Neural crest cell (in vitro differentiated cells): ENCODE measurements around the gene ZNF823. TPM values are rescaled to one million over a fixed set of nuclear protein-coding genes. Genes with fewer than 3 reads are reported as not detected.

Source experiments
- DNase-seq: peaks from one replicate; pipeline ENCODE4 v3.0.0; 2021; ENCODE audit warnings: low read depth, mixed read lengths, low spot score
- H3K27ac Mint-ChIP-seq: one replicate; pipeline ENCODE4 v1.8.0; 2021; ENCODE audit warnings: mild to moderate bottlenecking, mixed read lengths; ENCODE audit not compliant: unreplicated experiment
- H3K27me3 Mint-ChIP-seq: 2 replicates; pipeline ENCODE4 v1.8.0; 2021; ENCODE audit warnings: low read depth, mild to moderate bottlenecking, mixed read lengths
- H3K36me3 Mint-ChIP-seq: 2 replicates; pipeline ENCODE4 v1.8.0; 2021; ENCODE audit warnings: low read depth, mild to moderate bottlenecking, mixed read lengths
- H3K4me1 Mint-ChIP-seq: 2 replicates; pipeline ENCODE4 v1.8.0; 2021; ENCODE audit warnings: mixed read lengths
- H3K4me3 Mint-ChIP-seq: one replicate; pipeline ENCODE4 v1.8.0; 2021; ENCODE audit warnings: mild to moderate bottlenecking, mixed read lengths
- H3K9me3 Mint-ChIP-seq: 2 replicates; pipeline ENCODE4 v1.8.0; 2021; ENCODE audit warnings: mixed read lengths
- CTCF ChIP-seq: fragments of 200-600 bp; sonication (generic); conservative IDR thresholded peaks from 2 replicates; pipeline ENCODE4 v1.5.0; 2021; ENCODE audit warnings: antibody characterized with exemption, mild to moderate bottlenecking
- total RNA-seq: library from RNA; stranded (reverse); gene quantifications from 2 replicates; pipeline ENCODE4 v1.2.1, GENCODE V29; 2021

Gene ZNF823
- total RNA-seq, 1 donor from 2014 or later: 8.8 TPM

DNA sequence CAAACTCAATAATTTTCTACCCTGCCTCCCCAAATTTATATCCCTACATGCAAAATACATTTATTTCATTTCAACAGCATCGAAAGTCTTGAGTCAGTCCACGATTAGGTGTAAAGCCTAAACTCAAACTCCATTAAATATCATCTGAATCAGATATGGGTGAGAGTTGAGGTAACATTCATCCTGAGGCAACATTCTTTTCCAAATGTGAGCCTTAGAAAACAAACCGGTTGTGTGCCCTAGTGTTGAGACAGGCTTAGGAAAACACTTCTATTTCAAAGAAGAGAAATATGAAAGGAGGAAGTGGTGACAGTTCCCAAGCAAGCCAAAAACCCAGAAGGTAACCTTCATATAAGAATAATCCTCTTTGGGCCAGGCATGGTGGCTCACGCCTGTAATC, 15.9 kb upstream of the ZNF823 start:
- Mint-ChIP-seq H3K27me3 (no peaks in the 10 kb centered on the region), H3K4me3 (no peak overlapping the region), H3K9me3 (peaks cover 35% of the 10 kb centered on the region), H3K36me3 (peaks cover 21% of the 10 kb centered on the region), H3K27ac (no peak overlapping the region), H3K4me1 (no peaks in the 10 kb centered on the region)
- TF ChIP-seq CTCF: no peak
- DNase-seq: no peak

- Mint-ChIP-seq H3K27ac (no peak overlapping the region), H3K36me3 (peaks cover 29% of the 10 kb centered on the region), H3K4me1 (no peaks in the 10 kb centered on the region), H3K4me3 (no peak overlapping the region), H3K9me3 (peaks cover 43% of the 10 kb centered on the region), H3K27me3 (peaks cover 3% of the 10 kb centered on the region)
- DNase-seq: no peak
- no peak for TF ChIP-seq CTCF
Measured at GRCh38 chr19:11752244-11752736, 13.5 kb upstream of the ZNF823 start.

GRCh38 chr19:11749751-11750150, 11.0 kb upstream of the ZNF823 start:
- H3K27ac Mint-ChIP-seq: no peak overlapping the region
- H3K4me3 Mint-ChIP-seq: no peak overlapping the region
- no peaks in the 10 kb centered on the region for H3K4me1 Mint-ChIP-seq
- H3K9me3 Mint-ChIP-seq: peaks cover 34% of the 10 kb centered on the region
- H3K27me3 Mint-ChIP-seq: peaks cover 9% of the 10 kb centered on the region
- H3K36me3 Mint-ChIP-seq: peaks cover 26% of the 10 kb centered on the region
- no peak for TF ChIP-seq CTCF
- DNase-seq: no peak

DNA sequence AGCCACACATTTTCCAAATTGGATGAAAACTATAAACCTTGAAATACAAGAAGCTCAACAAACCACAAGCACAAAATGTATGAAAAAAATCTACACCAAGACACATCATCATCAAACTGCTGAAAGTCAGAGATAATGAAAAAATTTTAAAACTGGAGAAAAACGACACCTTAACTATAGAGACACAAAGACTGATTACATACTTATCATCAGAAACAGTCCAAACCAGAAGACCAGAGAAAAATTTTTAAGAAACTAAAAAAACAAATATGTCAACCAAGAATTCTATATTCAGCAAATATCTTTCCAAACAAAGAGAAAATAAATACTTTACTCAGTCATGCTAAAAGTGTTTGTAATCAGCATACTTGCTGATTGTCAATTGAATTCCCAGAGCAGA, 8.5 kb upstream of the ZNF823 start:
- TF ChIP-seq CTCF: no peak
- peaks cover 19% of the 10 kb centered on the region for H3K36me3 Mint-ChIP-seq
- H3K27ac Mint-ChIP-seq: no peak overlapping the region
- H3K9me3 Mint-ChIP-seq: peaks cover 22% of the 10 kb centered on the region
- peaks cover 10% of the 10 kb centered on the region for H3K27me3 Mint-ChIP-seq
- H3K4me3 Mint-ChIP-seq: no peak overlapping the region
- no peaks in the 10 kb centered on the region for H3K4me1 Mint-ChIP-seq
- no peak for DNase-seq

DNA sequence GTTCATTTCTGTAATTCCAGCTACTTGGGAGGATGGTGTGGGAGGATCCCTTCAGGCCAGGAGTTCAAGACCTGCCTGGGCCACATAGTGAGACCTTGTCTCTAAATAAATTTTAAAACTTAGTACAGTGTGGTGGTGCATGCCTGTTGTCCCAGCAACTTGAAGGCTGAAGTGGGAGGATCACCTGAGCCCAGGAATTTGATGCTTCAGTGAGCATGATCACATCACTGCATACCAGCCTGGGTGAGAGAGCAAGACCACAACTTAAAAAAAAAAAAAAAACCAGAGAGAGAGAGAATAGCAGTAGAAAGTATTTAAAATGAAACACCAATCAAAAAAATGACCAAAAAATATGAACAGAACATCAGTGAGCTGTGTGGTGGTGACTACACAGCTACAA, 7.1 kb upstream of the ZNF823 start:
- Mint-ChIP-seq H3K9me3 (peaks cover 18% of the 10 kb centered on the region), H3K4me3 (no peak overlapping the region), H3K27ac (no peak overlapping the region), H3K36me3 (peaks cover 15% of the 10 kb centered on the region), H3K4me1 (no peaks in the 10 kb centered on the region), H3K27me3 (peaks cover 10% of the 10 kb centered on the region)
- no peak for DNase-seq
- TF ChIP-seq CTCF: no peak
